HEK293T (cell line): ENCODE measurements around the gene ARMC12.

Source experiments
- FOXK2 ChIP-seq: fragments of 450-650 bp; IDR thresholded peaks from 2 replicates; pipeline ENCODE4 v1.6.1; 2016; ENCODE audit warnings: mild to moderate bottlenecking
- FOXM1 ChIP-seq: fragments of 450-650 bp; IDR thresholded peaks from 2 replicates; pipeline ENCODE4 v1.6.1; 2017; ENCODE audit warnings: mild to moderate bottlenecking, borderline replicate concordance
- NFRKB ChIP-seq: fragments of 450-650 bp; IDR thresholded peaks from 2 replicates; pipeline ENCODE4 v1.6.1; 2016; ENCODE audit warnings: mild to moderate bottlenecking, moderate library complexity

GRCh38 chr6:35765739-35766138 lies 28.9 kb downstream of the ARMC12 start:
- no peak for TF ChIP-seq FOXM1
- TF ChIP-seq NFRKB, result no peak
- no peak for TF ChIP-seq FOXK2
